Common myeloid progenitor, CD34-positive (primary cell): ENCODE measurements around the gene WFS1. TPM values are rescaled to one million over a fixed set of nuclear protein-coding genes. Genes with fewer than 3 reads are reported as not detected.

ENCODE experiments used
- CTCF ChIA-PET: fragments of 350-600 bp; sonication (Branson Sonifier 250); formaldehyde crosslinking; loops from one replicate; lab custom pipeline; 2021; ENCODE audit warnings: antibody characterized with exemption; lab: Charles Lee
- POLR2A ChIA-PET: fragments of 350-600 bp; sonication (Branson Sonifier 250); formaldehyde crosslinking; loops from one replicate; lab custom pipeline; 2021; ENCODE audit warnings: antibody characterized with exemption; lab: Charles Lee
- DNase-seq, 3 donors: peaks; one replicate each; pipeline versions ENCODE4 v3.0.0 to v3.0.0-alpha.2; 2013
- H3K27ac ChIP-seq, 2 experiments: 1 replicate in 1 of 2; 2 replicates in 1 of 2; pipeline ENCODE4 v1.7.0; 2013; ENCODE audit warnings: inconsistent platforms in 2 of 2, low read length in 2 of 2, mild to moderate bottlenecking in 2 of 2, low read depth in 1 of 2, moderate library complexity in 1 of 2; ENCODE audit not compliant: severe bottlenecking in 2 of 2, insufficient read depth in 1 of 2, poor library complexity in 1 of 2
- H3K27me3 ChIP-seq, 5 experiments: replicated peaks in 2 of 5; 1 replicate in 3 of 5; 2 replicates in 2 of 5; pipeline versions ENCODE4 v1.6.1 to v1.7.0; 2013; ENCODE audit warnings: low read length in 4 of 5, mild to moderate bottlenecking in 2 of 5, moderate library complexity in 2 of 5, inconsistent platforms in 1 of 5; ENCODE audit not compliant: insufficient read depth in 5 of 5, control insufficient read depth in 4 of 5
- H3K36me3 ChIP-seq, 4 experiments: 1 replicate in 2 of 4; 2 replicates in 2 of 4; pipeline versions ENCODE4 v1.6.1 to v1.7.0; 2013; ENCODE audit warnings: low read length in 3 of 4, control low read depth in 1 of 4, mild to moderate bottlenecking in 1 of 4; ENCODE audit not compliant: control insufficient read depth in 4 of 4, insufficient read depth in 4 of 4
- H3K4me1 ChIP-seq, 4 experiments: 1 replicate in 3 of 4; 2 replicates in 1 of 4; pipeline versions ENCODE4 v1.6.1 to v1.7.1; 2013; ENCODE audit warnings: low read length in 3 of 4, mild to moderate bottlenecking in 3 of 4, control low read depth in 1 of 4, inconsistent platforms in 1 of 4, moderate library complexity in 1 of 4; ENCODE audit not compliant: control insufficient read depth in 4 of 4, insufficient read depth in 4 of 4; ENCODE audit errors: control extremely low read depth in 1 of 4
- H3K4me3 ChIP-seq, 7 experiments: 1 replicate in 4 of 7; 2 replicates in 3 of 7; pipeline versions ENCODE4 v1.5.1 to v1.7.0; 2013; ENCODE audit warnings: mild to moderate bottlenecking in 7 of 7, low read length in 6 of 7, moderate library complexity in 6 of 7, inconsistent platforms in 2 of 7, low read depth in 2 of 7, control low read depth in 1 of 7; ENCODE audit not compliant: insufficient read depth in 4 of 7, control insufficient read depth in 1 of 7; ENCODE audit errors: extremely low read depth in 1 of 7
- H3K9me3 ChIP-seq, 5 experiments: 1 replicate in 4 of 5; 2 replicates in 1 of 5; pipeline versions ENCODE4 v1.6.1 to v1.7.1; 2013; ENCODE audit warnings: low read length in 4 of 5, mild to moderate bottlenecking in 2 of 5, inconsistent platforms in 1 of 5, low read depth in 1 of 5, moderate library complexity in 1 of 5; ENCODE audit not compliant: control insufficient read depth in 4 of 5, insufficient read depth in 2 of 5; ENCODE audit errors: control extremely low read depth in 1 of 5
- WGBS: methylation state at CpG from one replicate; pipeline ENCODE4 v1.1.5; 2013; ENCODE audit not compliant: insufficient coverage; 5-methylcytosine and 5-hydroxymethylcytosine counted together
- polyA plus RNA-seq: library from polyadenylated mRNA; unstranded; fragments of 120-200 nt; gene quantifications from one replicate; pipeline ENCODE4 v1.2.1, GENCODE V29; 2013

WFS1 gene, protein sequence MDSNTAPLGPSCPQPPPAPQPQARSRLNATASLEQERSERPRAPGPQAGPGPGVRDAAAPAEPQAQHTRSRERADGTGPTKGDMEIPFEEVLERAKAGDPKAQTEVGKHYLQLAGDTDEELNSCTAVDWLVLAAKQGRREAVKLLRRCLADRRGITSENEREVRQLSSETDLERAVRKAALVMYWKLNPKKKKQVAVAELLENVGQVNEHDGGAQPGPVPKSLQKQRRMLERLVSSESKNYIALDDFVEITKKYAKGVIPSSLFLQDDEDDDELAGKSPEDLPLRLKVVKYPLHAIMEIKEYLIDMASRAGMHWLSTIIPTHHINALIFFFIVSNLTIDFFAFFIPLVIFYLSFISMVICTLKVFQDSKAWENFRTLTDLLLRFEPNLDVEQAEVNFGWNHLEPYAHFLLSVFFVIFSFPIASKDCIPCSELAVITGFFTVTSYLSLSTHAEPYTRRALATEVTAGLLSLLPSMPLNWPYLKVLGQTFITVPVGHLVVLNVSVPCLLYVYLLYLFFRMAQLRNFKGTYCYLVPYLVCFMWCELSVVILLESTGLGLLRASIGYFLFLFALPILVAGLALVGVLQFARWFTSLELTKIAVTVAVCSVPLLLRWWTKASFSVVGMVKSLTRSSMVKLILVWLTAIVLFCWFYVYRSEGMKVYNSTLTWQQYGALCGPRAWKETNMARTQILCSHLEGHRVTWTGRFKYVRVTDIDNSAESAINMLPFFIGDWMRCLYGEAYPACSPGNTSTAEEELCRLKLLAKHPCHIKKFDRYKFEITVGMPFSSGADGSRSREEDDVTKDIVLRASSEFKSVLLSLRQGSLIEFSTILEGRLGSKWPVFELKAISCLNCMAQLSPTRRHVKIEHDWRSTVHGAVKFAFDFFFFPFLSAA
- polyA plus RNA-seq = 1.0 TPM

- peak within 1 kb of the TSS; percentile 23 to 79 (median 64) for H3K4me3 ChIP-seq
- no peaks in the 10 kb centered on the region for H3K36me3 ChIP-seq
- ChIA-PET POLR2A (interaction anchor here (0.6 kb wide), 1 partner anchor 717 kb away, joined by 3 read pairs; no protein-coding TSS in a partner anchor), CTCF (interaction anchor here (11.4 to 28.3 kb wide), 2 partner anchors 18 to 56 kb away, joined by 135 to 452 read pairs; no protein-coding TSS in a partner anchor)
- no peaks in the 10 kb centered on the region for H3K9me3 ChIP-seq
- 0% methylated on average over 50 of the region's 104 CpGs for WGBS
- peaks cover 0 to 35% (median 14%) of the 10 kb centered on the region in 4 experiments for H3K4me1 ChIP-seq
- no peak within 1 kb of the TSS for H3K27ac ChIP-seq
- peak; percentile 94 to 98 (median 96) for DNase-seq
- H3K27me3 ChIP-seq = peaks cover 0 to 73% (median 31%) of the 10 kb centered on the region in 5 experiments
Observed at GRCh38 chr4:6269616-6270511, at the start of gene WFS1. Gene WFS1 (plus strand): TSS chr4:6269850. CDS start chr4:6277456, 7,606 bp downstream.

DNA sequence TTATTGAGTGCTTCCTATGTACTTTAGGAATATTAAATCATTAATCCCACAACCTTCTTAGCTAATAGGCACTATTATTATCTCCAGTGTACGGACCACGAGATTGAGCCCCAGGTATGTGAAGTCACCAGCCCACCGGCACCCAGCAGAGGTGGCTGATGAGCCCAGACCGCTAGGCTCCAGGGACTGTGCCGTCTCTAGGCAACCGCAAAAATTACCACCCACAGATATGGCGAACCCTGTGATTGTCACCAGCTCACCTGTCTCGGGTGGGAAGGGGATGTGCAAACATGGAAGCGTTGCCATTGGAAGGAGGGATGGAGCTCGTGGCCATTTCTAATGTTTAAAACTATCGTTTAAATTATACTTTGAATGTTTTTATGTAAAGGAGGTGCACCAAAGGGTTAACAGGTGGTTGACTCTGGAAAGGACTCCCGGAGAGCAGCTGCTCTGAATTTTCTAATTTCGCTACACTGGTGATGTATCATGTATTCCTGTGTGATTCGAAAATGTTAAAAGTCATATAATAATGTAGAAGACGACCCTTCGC lies 48.3 kb upstream of the WFS1 start:
- peaks cover 13 to 72% (median 34%) of the 10 kb centered on the region in 5 experiments for H3K27me3 ChIP-seq
- ChIA-PET CTCF (no interaction called here), POLR2A (no interaction called here)
- H3K9me3 ChIP-seq = peaks cover 1 to 12% (median 10%) of the 10 kb centered on the region in 5 experiments
- no peak for DNase-seq
- H3K27ac ChIP-seq = no peak overlapping the region
- H3K36me3 ChIP-seq = no peaks in the 10 kb centered on the region
- H3K4me1 ChIP-seq = peaks cover 0 to 5% (median 0%) of the 10 kb centered on the region in 4 experiments
- 48% methylated on average over 4 of the region's 16 CpGs for WGBS
- no peak overlapping the region for H3K4me3 ChIP-seq

DNA sequence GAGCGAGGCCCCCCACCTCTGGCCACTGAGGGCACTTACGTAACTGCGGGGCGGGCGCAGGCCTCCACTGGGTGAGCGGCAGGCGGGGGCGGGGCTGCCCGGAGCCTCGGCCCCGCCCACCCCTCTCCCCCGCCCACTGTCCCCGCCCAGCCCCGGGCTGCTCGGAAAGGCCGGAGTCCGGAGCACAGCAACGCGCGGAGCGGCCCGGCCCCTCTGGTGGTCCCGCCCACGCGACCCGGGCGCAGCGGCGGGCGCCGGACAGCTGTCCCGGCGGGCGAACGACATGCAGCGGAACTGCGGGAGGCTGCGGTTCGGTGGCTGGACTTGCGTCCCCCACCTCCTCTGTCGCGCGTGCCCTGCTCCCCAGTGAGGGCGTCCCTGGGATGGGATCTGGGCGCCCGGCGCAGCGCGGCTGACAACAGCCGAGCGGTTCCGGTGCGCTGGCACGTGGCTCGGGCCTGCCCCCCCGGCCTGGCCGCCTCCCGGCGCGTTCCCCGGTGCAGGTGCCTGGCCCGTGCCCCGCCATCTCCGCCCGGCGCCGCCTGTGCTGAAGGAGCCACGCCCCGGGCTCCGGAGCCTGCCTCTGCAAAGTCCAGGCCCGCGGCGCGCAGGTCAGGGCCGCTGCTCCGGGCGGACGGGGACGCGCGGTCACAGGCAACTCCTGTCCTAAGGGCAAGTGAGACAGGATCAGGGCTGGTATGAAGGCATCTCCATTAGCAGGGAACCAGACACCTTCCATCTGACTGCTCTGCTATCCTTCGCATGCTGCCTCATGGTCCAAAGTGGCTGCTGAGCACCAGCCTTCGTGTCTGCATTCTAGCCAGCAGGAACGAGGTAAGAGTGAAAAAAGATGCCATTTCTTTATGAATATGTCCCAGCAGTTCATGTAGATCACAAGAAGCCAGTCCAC lies 47.5 kb upstream of the WFS1 start:
- 20% methylated on average over 47 of the region's 84 CpGs for WGBS
- ChIA-PET POLR2A (no interaction called here), CTCF (no interaction called here)
- H3K4me3 ChIP-seq = no peak overlapping the region
- DNase-seq = peak in 1 of 3 donors; percentile 21
- peaks cover 13 to 69% (median 34%) of the 10 kb centered on the region in 5 experiments for H3K27me3 ChIP-seq
- H3K9me3 ChIP-seq = peaks cover 1 to 12% (median 10%) of the 10 kb centered on the region in 5 experiments
- no peaks in the 10 kb centered on the region for H3K36me3 ChIP-seq
- H3K27ac ChIP-seq = no peak overlapping the region
- peaks cover 0 to 5% (median 0%) of the 10 kb centered on the region in 4 experiments for H3K4me1 ChIP-seq

DNA sequence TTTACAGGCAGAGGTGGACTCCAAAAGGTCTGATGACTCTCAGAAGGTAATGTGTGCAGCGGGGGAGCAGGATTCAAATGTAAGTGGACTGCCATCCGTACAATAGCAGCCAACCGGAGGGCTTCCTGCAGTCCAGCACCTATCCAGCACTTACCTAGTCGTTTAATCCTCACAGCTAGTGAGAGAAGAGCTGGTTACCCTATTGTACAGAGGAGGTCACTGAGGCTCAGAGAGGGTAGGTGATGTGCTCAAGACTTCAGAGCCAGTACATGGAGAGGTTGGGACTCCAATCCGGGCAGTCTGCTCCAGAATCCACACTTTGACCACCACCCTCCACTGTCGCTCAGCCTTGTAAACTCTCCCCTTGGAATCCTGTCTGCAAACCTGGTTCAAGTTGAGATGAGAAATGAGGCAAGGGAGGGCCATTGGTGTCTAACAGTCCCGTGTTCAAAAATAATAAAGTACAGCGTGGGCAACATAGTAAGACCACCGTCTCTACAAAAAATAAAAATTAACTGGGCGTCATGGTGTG lies 46.8 kb upstream of the WFS1 start:
- no peak overlapping the region for H3K4me3 ChIP-seq
- peaks cover 1 to 12% (median 10%) of the 10 kb centered on the region in 5 experiments for H3K9me3 ChIP-seq
- ChIA-PET CTCF (no interaction called here), POLR2A (no interaction called here)
- H3K27me3 ChIP-seq = peaks cover 13 to 67% (median 34%) of the 10 kb centered on the region in 5 experiments
- H3K36me3 ChIP-seq = no peaks in the 10 kb centered on the region
- H3K27ac ChIP-seq = no peak overlapping the region
- H3K4me1 ChIP-seq = peaks cover 0 to 5% (median 0%) of the 10 kb centered on the region in 4 experiments
- no peak for DNase-seq
- WGBS = 49% methylated on average over 6 of the region's 10 CpGs

DNA sequence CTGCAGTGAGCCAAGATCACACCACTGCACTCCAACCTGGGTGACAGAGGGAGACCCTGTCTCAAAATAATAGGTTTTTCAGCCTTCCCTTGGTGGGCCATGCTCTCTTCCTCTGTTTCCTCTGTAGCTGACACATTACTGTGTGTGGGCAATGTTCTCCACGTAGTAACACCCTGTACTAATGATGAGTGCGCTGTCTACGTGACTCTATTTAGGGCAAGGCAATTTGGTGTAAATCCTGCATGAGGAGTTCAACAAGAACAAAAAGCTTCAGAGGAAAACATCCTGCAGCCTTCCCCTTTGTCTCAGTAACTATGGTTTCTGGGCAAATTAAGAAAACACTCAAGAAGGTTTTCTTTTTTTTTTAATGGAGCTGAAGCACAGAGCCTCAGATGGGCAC lies 44.9 kb upstream of the WFS1 start:
- WGBS = 79% methylated on average over 3 of the region's 3 CpGs
- POLR2A ChIA-PET = interaction anchor here (0.6 kb wide), 1 partner anchor 64 kb away, joined by 3 read pairs; no protein-coding TSS in a partner anchor

More for the DNA sequence above, 44.9 kb upstream of the WFS1 start:
- Histone ChIP-seq H3K27ac (no peak overlapping the region), H3K9me3 (peaks cover 1 to 12% (median 10%) of the 10 kb centered on the region in 5 experiments), H3K4me3 (no peak overlapping the region), H3K4me1 (peaks cover 0 to 5% (median 0%) of the 10 kb centered on the region in 4 experiments), H3K27me3 (peaks cover 13 to 62% (median 26%) of the 10 kb centered on the region in 5 experiments), H3K36me3 (no peaks in the 10 kb centered on the region)
- DNase-seq = no peak
- CTCF ChIA-PET = interaction anchor here (1.3 kb wide), 1 partner anchor 107 kb away, joined by 3 read pairs; no protein-coding TSS in a partner anchor
